Nephron (organoid): Measurements from ENCODE around the gene ARMC6.

ENCODE experiments used
- H3K27ac Mint-ChIP-seq, 3 experiments: 2 replicates each; pipeline ENCODE4 v1.8.0; 2020; ENCODE audit warnings: mixed read lengths in 3 of 3, mild to moderate bottlenecking in 2 of 3, moderate library complexity in 1 of 3
- H3K27me3 Mint-ChIP-seq: 2 replicates; pipeline ENCODE4 v1.8.0; 2021; ENCODE audit warnings: low read depth, mild to moderate bottlenecking, moderate library complexity, mixed read lengths
- H3K36me3 Mint-ChIP-seq: 2 replicates; pipeline ENCODE4 v1.8.0; 2020; ENCODE audit warnings: low read depth, mixed read lengths
- H3K4me1 Mint-ChIP-seq: 2 replicates; pipeline ENCODE4 v1.8.0; 2020; ENCODE audit warnings: mixed read lengths
- H3K4me3 Mint-ChIP-seq, 3 experiments: 2 replicates each; pipeline ENCODE4 v1.8.0; 2020; ENCODE audit warnings: mild to moderate bottlenecking in 3 of 3, mixed read lengths in 3 of 3, moderate library complexity in 2 of 3
- H3K9me3 Mint-ChIP-seq: 2 replicates; pipeline ENCODE4 v1.8.0; 2020; ENCODE audit warnings: mixed read lengths
- TF ChIP-seq, protein P1 (sequence below), 3 experiments: fragments of 200-600 bp; sonication (generic); IDR thresholded peaks; one replicate each; pipeline ENCODE4 v1.5.0; 2021; ENCODE audit warnings: antibody characterized with exemption in 3 of 3; ENCODE audit not compliant: unreplicated experiment in 3 of 3

ARMC6 gene

DNA sequence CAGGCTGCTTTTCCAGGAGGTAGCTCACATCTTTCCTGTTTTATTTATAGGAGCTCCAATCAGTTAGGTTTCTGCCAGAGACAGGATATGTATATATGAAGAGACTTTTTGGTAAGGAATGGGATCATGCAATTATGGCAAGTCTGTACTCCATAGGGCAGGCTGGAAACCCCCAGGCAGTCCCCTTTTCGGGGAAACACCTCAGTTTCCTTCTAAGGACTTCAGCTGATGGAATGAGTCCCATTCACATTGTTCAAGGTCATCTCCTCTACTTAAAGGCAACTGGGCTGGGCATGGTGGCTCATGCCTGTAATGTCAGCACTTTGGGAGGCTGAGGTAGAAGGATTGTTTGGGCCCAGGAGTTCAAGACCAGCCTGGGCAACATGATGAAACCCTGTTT, 19.5 kb downstream of the ARMC6 start:
- peaks cover 16% of the 10 kb centered on the region for H3K36me3 Mint-ChIP-seq
- no peaks in the 10 kb centered on the region for H3K4me1 Mint-ChIP-seq
- no peak overlapping the region for H3K27ac Mint-ChIP-seq
- H3K9me3 Mint-ChIP-seq: no peaks in the 10 kb centered on the region
- H3K27me3 Mint-ChIP-seq: no peaks in the 10 kb centered on the region
- no peak overlapping the region for H3K4me3 Mint-ChIP-seq
- TF ChIP-seq, protein P1, sequence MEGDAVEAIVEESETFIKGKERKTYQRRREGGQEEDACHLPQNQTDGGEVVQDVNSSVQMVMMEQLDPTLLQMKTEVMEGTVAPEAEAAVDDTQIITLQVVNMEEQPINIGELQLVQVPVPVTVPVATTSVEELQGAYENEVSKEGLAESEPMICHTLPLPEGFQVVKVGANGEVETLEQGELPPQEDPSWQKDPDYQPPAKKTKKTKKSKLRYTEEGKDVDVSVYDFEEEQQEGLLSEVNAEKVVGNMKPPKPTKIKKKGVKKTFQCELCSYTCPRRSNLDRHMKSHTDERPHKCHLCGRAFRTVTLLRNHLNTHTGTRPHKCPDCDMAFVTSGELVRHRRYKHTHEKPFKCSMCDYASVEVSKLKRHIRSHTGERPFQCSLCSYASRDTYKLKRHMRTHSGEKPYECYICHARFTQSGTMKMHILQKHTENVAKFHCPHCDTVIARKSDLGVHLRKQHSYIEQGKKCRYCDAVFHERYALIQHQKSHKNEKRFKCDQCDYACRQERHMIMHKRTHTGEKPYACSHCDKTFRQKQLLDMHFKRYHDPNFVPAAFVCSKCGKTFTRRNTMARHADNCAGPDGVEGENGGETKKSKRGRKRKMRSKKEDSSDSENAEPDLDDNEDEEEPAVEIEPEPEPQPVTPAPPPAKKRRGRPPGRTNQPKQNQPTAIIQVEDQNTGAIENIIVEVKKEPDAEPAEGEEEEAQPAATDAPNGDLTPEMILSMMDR (IDR thresholded peaks at IDR 0.05; ENCODE audit: unreplicated experiment in 3 of 3): no peak

DNA sequence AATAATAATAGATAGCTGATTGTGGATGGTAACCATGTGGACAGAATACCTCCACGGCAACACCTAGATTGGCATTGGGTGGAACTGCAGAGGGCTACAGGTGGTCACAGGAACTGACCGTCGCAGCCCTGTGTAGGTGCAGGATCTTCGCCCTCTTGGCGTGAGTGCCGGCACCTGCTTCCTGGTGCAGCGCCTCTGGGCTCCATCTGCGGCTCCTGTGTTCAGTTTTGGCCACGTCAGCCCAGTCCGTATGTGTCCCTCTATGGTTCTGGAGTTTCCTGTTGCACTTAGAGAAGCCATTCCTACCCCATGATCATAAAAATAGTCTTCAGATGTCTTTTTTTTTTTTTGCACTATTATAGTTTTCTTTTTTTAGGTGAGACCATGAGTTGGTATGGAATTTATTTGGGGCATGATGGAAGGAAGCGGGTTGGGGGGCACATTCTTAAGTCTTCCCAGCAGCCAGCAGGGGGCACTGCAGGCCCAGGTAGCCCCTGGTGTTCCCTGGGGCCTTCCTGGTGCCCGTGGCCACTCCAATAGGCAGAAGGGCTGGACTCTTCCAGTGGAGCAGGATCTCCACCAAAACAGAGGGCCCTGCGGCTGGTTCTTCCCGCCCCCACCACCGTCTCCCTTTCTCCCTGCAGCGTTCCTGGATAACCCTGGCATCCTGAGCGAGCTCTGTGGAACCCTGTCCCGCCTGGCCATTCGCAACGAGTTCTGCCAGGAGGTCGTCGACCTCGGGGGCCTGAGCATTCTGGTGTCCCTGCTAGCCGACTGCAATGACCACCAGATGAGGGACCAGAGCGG, 20.3 kb downstream of the ARMC6 start:
- TF ChIP-seq, protein P1 (IDR thresholded peaks at IDR 0.05; ENCODE audit: unreplicated experiment in 3 of 3): peak; percentile 69 to 77 (median 75)
- Mint-ChIP-seq H3K4me3 (no peak overlapping the region), H3K27ac (no peak overlapping the region), H3K4me1 (no peaks in the 10 kb centered on the region), H3K9me3 (no peaks in the 10 kb centered on the region), H3K27me3 (no peaks in the 10 kb centered on the region), H3K36me3 (peaks cover 18% of the 10 kb centered on the region)

DNA sequence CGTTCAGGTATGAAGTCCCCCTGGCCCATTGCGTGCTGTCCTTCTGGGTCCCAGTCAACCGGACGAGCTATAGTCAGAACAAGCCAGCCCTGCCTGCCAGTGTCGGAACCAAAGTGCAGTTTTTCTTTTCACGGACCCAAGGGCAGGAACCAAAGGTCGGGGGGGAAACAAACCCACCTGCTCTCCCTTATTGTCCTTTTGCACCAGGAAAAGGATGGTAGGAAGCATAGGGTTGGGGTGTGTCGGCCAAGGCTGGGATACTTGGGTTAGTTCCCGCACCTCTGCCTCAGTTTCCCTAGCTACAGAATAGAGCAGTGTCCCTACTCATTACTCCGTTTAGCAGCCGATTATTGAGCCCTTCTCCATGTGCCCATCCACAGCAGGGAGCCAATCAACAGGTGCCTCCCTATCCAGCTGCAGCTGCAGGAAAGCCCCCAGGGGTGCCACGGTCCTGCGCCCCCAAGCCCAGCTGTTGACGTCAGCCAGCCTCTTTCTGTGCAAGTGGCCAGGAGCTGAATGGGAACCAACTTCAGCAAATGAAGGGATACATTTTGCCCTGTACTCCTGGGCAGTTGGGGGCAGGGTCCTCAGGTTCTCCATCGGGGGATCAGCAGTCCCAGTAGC, 21.0 kb downstream of the ARMC6 start:
- no peaks in the 10 kb centered on the region for H3K27me3 Mint-ChIP-seq

DNA sequence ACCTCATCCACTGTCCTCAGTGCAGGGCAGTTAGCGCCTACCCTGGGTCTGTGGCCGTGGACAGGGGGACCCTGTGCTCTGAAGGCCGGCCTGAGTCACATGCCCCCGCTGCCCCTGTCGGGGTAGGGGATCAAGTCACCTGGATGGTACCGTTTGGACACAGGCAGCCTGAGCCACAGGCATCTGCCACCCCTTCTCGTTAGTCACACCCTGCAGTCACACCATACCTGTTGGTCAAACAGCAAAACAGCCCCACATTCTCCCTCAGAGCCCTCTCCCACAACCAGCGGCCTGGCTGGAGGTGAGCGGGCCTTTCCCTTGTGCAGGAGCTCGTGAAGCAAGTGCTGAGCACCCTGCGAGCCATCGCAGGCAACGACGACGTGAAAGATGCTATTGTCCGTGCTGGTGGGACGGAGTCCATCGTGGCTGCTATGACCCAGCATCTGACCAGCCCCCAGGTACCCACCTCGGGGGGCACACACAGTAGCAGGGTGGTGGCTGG, 21.6 kb downstream of the ARMC6 start:
- TF ChIP-seq, protein P1 (IDR thresholded peaks at IDR 0.05; ENCODE audit: unreplicated experiment in 3 of 3): no peak
- Mint-ChIP-seq H3K4me3 (no peak overlapping the region), H3K27me3 (no peaks in the 10 kb centered on the region), H3K4me1 (no peaks in the 10 kb centered on the region), H3K27ac (no peak overlapping the region), H3K9me3 (no peaks in the 10 kb centered on the region), H3K36me3 (peaks cover 21% of the 10 kb centered on the region)

More for the DNA sequence above, 21.0 kb downstream of the ARMC6 start:
- TF ChIP-seq, protein P1 (IDR thresholded peaks at IDR 0.05; ENCODE audit: unreplicated experiment in 3 of 3): no peak
- Mint-ChIP-seq H3K9me3 (no peaks in the 10 kb centered on the region), H3K27ac (no peak overlapping the region), H3K36me3 (peaks cover 18% of the 10 kb centered on the region), H3K4me1 (no peaks in the 10 kb centered on the region), H3K4me3 (no peak overlapping the region)

DNA sequence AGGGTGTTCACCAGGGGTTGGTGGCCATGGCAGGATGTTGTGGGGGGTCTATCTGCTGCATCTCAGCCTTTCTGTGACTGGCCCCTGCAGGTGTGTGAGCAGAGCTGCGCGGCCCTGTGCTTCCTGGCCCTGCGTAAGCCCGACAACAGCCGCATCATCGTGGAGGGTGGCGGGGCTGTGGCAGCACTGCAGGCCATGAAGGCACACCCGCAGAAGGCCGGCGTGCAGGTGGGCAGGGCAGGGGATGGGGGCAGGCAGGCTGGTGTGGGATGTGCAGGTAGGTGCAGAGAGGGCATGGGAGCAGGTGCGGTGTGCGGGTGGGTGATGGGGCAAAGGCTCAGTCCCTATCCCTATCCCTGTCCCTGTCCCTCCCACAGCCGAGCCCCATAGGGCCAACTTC, 22.3 kb downstream of the ARMC6 start:
- H3K36me3 Mint-ChIP-seq: peaks cover 16% of the 10 kb centered on the region
- H3K9me3 Mint-ChIP-seq: no peaks in the 10 kb centered on the region
- no peaks in the 10 kb centered on the region for H3K27me3 Mint-ChIP-seq
- TF ChIP-seq, protein P1 (IDR thresholded peaks at IDR 0.05; ENCODE audit: unreplicated experiment in 3 of 3): no peak
- no peak overlapping the region for H3K27ac Mint-ChIP-seq
- H3K4me1 Mint-ChIP-seq: no peaks in the 10 kb centered on the region
- no peak overlapping the region for H3K4me3 Mint-ChIP-seq
